GM18873 (cell line): ENCODE measurements around the gene TMSB15B.
"Not testable (repeated sequence)": the region's sequence is repeated elsewhere in the genome, so short reads cannot be mapped to it uniquely, and the experiment has no call there.

Experiments
- ATAC-seq: cut with Tn5 transposase; IDR thresholded peaks from one replicate; pipeline ENCODE4 v1.9.1; 2021; ENCODE audit warnings: mild to moderate bottlenecking, moderate library complexity, moderate number of reproducible peaks; ENCODE audit not compliant: unreplicated experiment, low FRiP score

Gene TMSB15B

GRCh38 chrX:103962411-103963278, at the start of gene TMSB15B:
Gene TMSB15B (plus strand): TSS chrX:103962627.
- peak; percentile 93 for ATAC-seq

- ATAC-seq, result no peak
Observed at GRCh38 chrX:103913356-103914020, 48.9 kb upstream of the TMSB15B start.

- no peak for ATAC-seq
Observed at GRCh38 chrX:103918050-103918449, 44.4 kb upstream of the TMSB15B start.

GRCh38 chrX:103918571-103919269, 43.7 kb upstream of the TMSB15B start:
- ATAC-seq, result peak; percentile 69

GRCh38 chrX:103919270-103919637, 43.2 kb upstream of the TMSB15B start:
- peak; percentile 45 for ATAC-seq

- peak; percentile 40 for ATAC-seq
Observed at GRCh38 chrX:103920515-103920914, 41.9 kb upstream of the TMSB15B start.

GRCh38 chrX:103927030-103927429, 35.4 kb upstream of the TMSB15B start:
- ATAC-seq, result no peak

- ATAC-seq, result no peak
Observed at GRCh38 chrX:103927633-103928032, 34.8 kb upstream of the TMSB15B start.

- peak; percentile 59 for ATAC-seq
Observed at GRCh38 chrX:103932133-103932532, 30.3 kb upstream of the TMSB15B start.

GRCh38 chrX:103940257-103940656, 22.2 kb upstream of the TMSB15B start:
- ATAC-seq, result not testable (repeated sequence)

- no peak for ATAC-seq
Observed at GRCh38 chrX:103941201-103941975, 21.0 kb upstream of the TMSB15B start.

GRCh38 chrX:103949506-103949905, 12.9 kb upstream of the TMSB15B start:
- ATAC-seq, result no peak

- ATAC-seq, result no peak
Observed at GRCh38 chrX:103953353-103953752, 9.1 kb upstream of the TMSB15B start.

- ATAC-seq, result no peak
Observed at GRCh38 chrX:103954259-103954658, 8.2 kb upstream of the TMSB15B start.

- not testable (repeated sequence) for ATAC-seq
Observed at GRCh38 chrX:103960599-103960998, 1.8 kb upstream of the TMSB15B start.

- not testable (repeated sequence) for ATAC-seq
Observed at GRCh38 chrX:103983508-103983907, 21.1 kb downstream of the TMSB15B start.

GRCh38 chrX:103999234-103999633, 36.8 kb downstream of the TMSB15B start:
- peak; percentile 77 for ATAC-seq

GRCh38 chrX:104008831-104009230, 46.4 kb downstream of the TMSB15B start:
- ATAC-seq, result no peak

GRCh38 chrX:104013158-104013557, 50.7 kb downstream of the TMSB15B start:
- ATAC-seq, result no peak

GRCh38 chrX:104013606-104014005, 51.2 kb downstream of the TMSB15B start, which contains the start of gene H2BW1:
Gene H2BW1 (minus strand): TSS chrX:104013708. CDS start chrX:104013576, 132 bp downstream.
- ATAC-seq, result no peak
